Gastrocnemius medialis (tissue), 4 donors: Measurements from ENCODE around the gene ABTB2. TPM values are rescaled to one million over a fixed set of nuclear protein-coding genes. Genes with fewer than 3 reads are reported as not detected.

Experiments used
- ATAC-seq, 2 donors: fragments of 150-250 bp; one replicate each; pipeline ENCODE4 v1.9.1; 2016
- DNase-seq, 2 donors: peaks; one replicate each; pipeline ENCODE4 v3.0.0-alpha.2; 2019
- H3K27ac ChIP-seq, 4 donors: fragments of 200-600 bp; sonication (generic); 1 replicate in 1 of 4; 2 replicates in 3 of 4; pipeline ENCODE4 v1.5.1; 2016 to 2018; ENCODE audit warnings: mild to moderate bottlenecking in 2 of 4, moderate library complexity in 1 of 4
- H3K27me3 ChIP-seq, 3 donors: fragments of 200-600 bp; sonication (generic) in 2 of 3; 1 replicate in 1 of 3; 2 replicates in 2 of 3; pipeline versions ENCODE4 v1.5.1 to v1.6.0; 2016 to 2019; ENCODE audit warnings: mild to moderate bottlenecking in 1 of 3, moderate library complexity in 1 of 3
- H3K36me3 ChIP-seq, 2 donors: fragments of 200-600 bp; sonication (generic) in 1 of 2; one replicate each; pipeline ENCODE4 v1.5.1; 2017 to 2018
- H3K4me1 ChIP-seq, 2 donors: fragments of 200-600 bp; sonication (generic) in 1 of 2; one replicate each; pipeline ENCODE4 v1.5.1; 2016 to 2017; ENCODE audit warnings: mild to moderate bottlenecking in 2 of 2
- H3K4me3 ChIP-seq, 4 donors: fragments of 200-600 bp; sonication (generic) in 3 of 4; 1 replicate in 1 of 4; 2 replicates in 3 of 4; pipeline ENCODE4 v1.5.1; 2016 to 2019; ENCODE audit warnings: mild to moderate bottlenecking in 2 of 4
- H3K9me3 ChIP-seq, 3 donors: fragments of 200-600 bp; sonication (generic) in 2 of 3; 1 replicate in 1 of 3; 2 replicates in 2 of 3; pipeline ENCODE4 v1.5.1; 2016 to 2019
- CTCF ChIP-seq, 5 experiments: fragments of 450-650 bp in 3 of 5; fragments of 200-600 bp in 2 of 5; sonication (generic) in 2 of 5; IDR thresholded peaks in 4 of 5; conservative IDR thresholded peaks in 1 of 5; 1 replicate in 4 of 5; 2 replicates in 1 of 5; pipeline ENCODE4 v1.5.1; 2016 to 2019; ENCODE audit warnings: antibody characterized with exemption in 5 of 5, mild to moderate bottlenecking in 3 of 5, moderate library complexity in 3 of 5
- POLR2A ChIP-seq, 2 donors: fragments of 450-650 bp; IDR thresholded peaks; one replicate each; pipeline ENCODE4 v1.6.1; 2017; ENCODE audit warnings: antibody characterized with exemption in 2 of 2, mild to moderate bottlenecking in 2 of 2, moderate library complexity in 2 of 2
- in situ Hi-C, 4 donors: fragments of 200-750 bp; cut with MboI; loops; one replicate each; pipeline versions ENCODE4 v1.15.0 to v1.8.0; 2017; ENCODE audit warnings: low sequenced_read_pairs in 4 of 4
- intact Hi-C: fragments of 100-400 bp; cut with DNase I; formaldehyde crosslinking; loops from one replicate; pipeline ENCODE4 v1.15.1; 2023; ENCODE audit warnings: low total_unique reads
- total RNA-seq, 4 donors: library from RNA; depleted of rRNA; stranded (reverse); fragments of >200 nt; gene quantifications; one replicate each; pipeline versions ENCODE4 v1.1.0 to v1.2.3, GENCODE V29; 2016

Gene ABTB2
- total RNA-seq, 4 donors from 2014 or later, result 8.8 to 30.7 (median 12.2) TPM

GRCh38 chr11:34238533-34238932 lies 119.3 kb downstream of the ABTB2 start:
- no peak for TF ChIP-seq POLR2A (IDR thresholded peaks at IDR 0.05)
- TF ChIP-seq CTCF (IDR thresholded peaks at IDR 0.05 in 4 of 5, conservative IDR thresholded peaks at IDR 0.05 in 1 of 5), result no peak

DNA sequence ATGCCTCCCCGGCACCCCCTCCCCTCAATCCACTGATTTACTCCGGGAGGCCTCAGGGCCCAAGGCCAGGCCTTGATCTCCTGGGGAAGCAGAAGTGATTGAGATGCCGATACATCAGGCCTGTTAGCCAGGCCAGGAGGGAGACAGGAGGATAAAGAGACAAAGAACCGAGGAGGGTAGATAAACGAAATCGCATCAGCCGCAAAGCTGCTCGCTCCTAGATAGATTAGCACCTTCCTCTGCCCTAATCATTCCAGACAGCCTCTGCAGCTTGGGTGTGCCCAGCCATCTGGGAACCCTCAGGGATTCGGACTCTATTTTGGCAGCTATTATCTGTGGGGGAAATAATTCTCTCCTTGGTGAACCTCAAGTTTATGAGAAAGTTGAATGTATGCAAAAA lies 121.2 kb downstream of the ABTB2 start:
- Histone ChIP-seq H3K4me3 (no peak overlapping the region), H3K27me3 (no peaks in the 10 kb centered on the region), H3K27ac (no peak overlapping the region), H3K36me3 (no peaks in the 10 kb centered on the region), H3K4me1 (no peaks in the 10 kb centered on the region), H3K9me3 (no peaks in the 10 kb centered on the region)
- ATAC-seq (no peak), DNase-seq (no peak)
- intact Hi-C loops (no loop called here), in situ Hi-C loops (no loop called here)
- TF ChIP-seq CTCF (IDR thresholded peaks at IDR 0.05 in 4 of 5, conservative IDR thresholded peaks at IDR 0.05 in 1 of 5), result no peak
- TF ChIP-seq POLR2A (IDR thresholded peaks at IDR 0.05), result no peak

More at GRCh38 chr11:34238533-34238932, 119.3 kb downstream of the ABTB2 start:
- Histone ChIP-seq H3K27me3 (no peaks in the 10 kb centered on the region), H3K27ac (no peak overlapping the region), H3K36me3 (no peaks in the 10 kb centered on the region), H3K9me3 (no peaks in the 10 kb centered on the region), H3K4me3 (no peak overlapping the region), H3K4me1 (peaks cover 2% of the 10 kb centered on the region in 2 donors)
- intact Hi-C loops, result no loop called here
- ATAC-seq (no peak), DNase-seq (no peak)
- in situ Hi-C loops, result no loop called here

GRCh38 chr11:34235591-34236071 lies 122.2 kb downstream of the ABTB2 start:
- intact Hi-C loops, result no loop called here
- in situ Hi-C loops, result no loop called here
- no peak for DNase-seq

DNA sequence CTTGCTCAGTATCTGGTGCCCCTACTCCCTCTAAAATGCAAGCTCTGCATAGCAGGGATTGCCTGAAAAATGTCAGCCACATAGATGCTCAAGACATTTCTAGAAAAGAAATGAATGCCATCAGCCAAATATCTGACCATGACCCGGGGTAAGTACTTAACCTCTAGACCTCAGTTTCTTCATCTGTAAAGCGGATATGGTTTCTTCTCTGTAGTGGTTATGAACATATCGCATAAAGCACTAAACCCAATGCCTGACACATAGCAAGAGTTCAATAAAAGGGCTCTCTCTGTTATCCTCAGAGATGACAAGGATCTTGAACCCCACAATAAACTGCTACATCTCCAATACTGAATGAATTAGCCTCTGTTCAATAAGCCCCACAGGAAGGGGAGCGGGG lies 122.6 kb downstream of the ABTB2 start:
- ATAC-seq (no peak), DNase-seq (no peak)
- intact Hi-C loops, result no loop called here
- Histone ChIP-seq H3K27me3 (no peaks in the 10 kb centered on the region), H3K36me3 (no peaks in the 10 kb centered on the region), H3K4me1 (no peaks in the 10 kb centered on the region), H3K27ac (no peak overlapping the region), H3K4me3 (no peak overlapping the region), H3K9me3 (no peaks in the 10 kb centered on the region)
- in situ Hi-C loops, result no loop called here
- no peak for TF ChIP-seq POLR2A (IDR thresholded peaks at IDR 0.05)
- no peak for TF ChIP-seq CTCF (IDR thresholded peaks at IDR 0.05 in 4 of 5, conservative IDR thresholded peaks at IDR 0.05 in 1 of 5)

More at GRCh38 chr11:34235591-34236071, 122.2 kb downstream of the ABTB2 start:
- ATAC-seq, result no peak
- H3K27me3 ChIP-seq, result no peaks in the 10 kb centered on the region
- TF ChIP-seq CTCF (IDR thresholded peaks at IDR 0.05 in 4 of 5, conservative IDR thresholded peaks at IDR 0.05 in 1 of 5), result no peak
- TF ChIP-seq POLR2A (IDR thresholded peaks at IDR 0.05), result no peak
- no peak overlapping the region for H3K4me3 ChIP-seq
- H3K4me1 ChIP-seq, result no peaks in the 10 kb centered on the region
- H3K36me3 ChIP-seq, result no peaks in the 10 kb centered on the region
- no peaks in the 10 kb centered on the region for H3K9me3 ChIP-seq
- no peak overlapping the region for H3K27ac ChIP-seq
